Activated T-helper 2 cell treated with anti-CD3 and anti-CD28 coated beads, Interferon-gamma antibody, Interleukin-2, Interleukin-4, amounts not matched to agents 10 μg/mL and 5 μg/mL and 100 μg/mL, durations not matched to agents 14 hours and 24 hours and 36 hours (primary cell): Measurements from ENCODE around the gene SLC7A6. TPM values are rescaled to one million over a fixed set of nuclear protein-coding genes. Genes with fewer than 3 reads are reported as not detected.

Experiments
- DNase-seq: peaks from one replicate; pipeline ENCODE4 v3.0.0; 2021; ENCODE audit warnings: low spot score
- H3K27ac Mint-ChIP-seq: one replicate; pipeline ENCODE4 v1.8.0; 2021; ENCODE audit warnings: mixed read lengths
- H3K27me3 Mint-ChIP-seq: one replicate; pipeline ENCODE4 v1.8.0; 2021; ENCODE audit warnings: low read depth, mixed read lengths
- H3K36me3 Mint-ChIP-seq: one replicate; pipeline ENCODE4 v1.8.0; 2021; ENCODE audit warnings: low read depth, mixed read lengths
- H3K4me1 Mint-ChIP-seq: one replicate; pipeline ENCODE4 v1.8.0; 2021; ENCODE audit warnings: low read depth, mixed read lengths
- H3K4me3 Mint-ChIP-seq: one replicate; pipeline ENCODE4 v1.8.0; 2021; ENCODE audit warnings: low read depth, mild to moderate bottlenecking, moderate library complexity, mixed read lengths
- H3K9me3 Mint-ChIP-seq: one replicate; pipeline ENCODE4 v1.8.0; 2021; ENCODE audit warnings: mixed read lengths
- intact Hi-C: fragments of 100-400 bp; cut with micrococcal nuclease; formaldehyde crosslinking; loops from one replicate; pipeline ENCODE4 v1.15.1; 2023
- total RNA-seq: library from RNA; stranded (reverse); gene quantifications from 2 replicates; pipeline ENCODE4 v1.2.3, GENCODE V29; 2022

Gene SLC7A6
- total RNA-seq, 1 donor from 2014 or later: 107 TPM

- Mint-ChIP-seq H3K36me3 (peaks cover 36% of the 10 kb centered on the region), H3K4me1 (peaks cover 26% of the 10 kb centered on the region), H3K27ac (peak overlapping the region; percentile 87), H3K27me3 (no peaks in the 10 kb centered on the region), H3K9me3 (no peaks in the 10 kb centered on the region), H3K4me3 (peak overlapping the region; percentile 91)
- intact Hi-C loops: loop anchor here (1.0 to 10.0 kb wide), 4 partner anchors 9 to 226 kb away; partner anchors contain the start of genes NFATC3 and SLC7A6
- no peak for DNase-seq
These were observed 46.1 kb downstream of the SLC7A6 start for GRCh38 chr16:68310437-68310773.

- peaks cover 29% of the 10 kb centered on the region for H3K4me1 Mint-ChIP-seq
These were observed 46.6 kb downstream of the SLC7A6 start, which contains the start of the genes PRMT7 and SLC7A6OS for GRCh38 chr16:68310774-68311511. TSS of gene PRMT7 (plus strand) at chr16:68311019. CDS start at chr16:68315980, 4,961 bp downstream. TSS of gene SLC7A6OS (minus strand) at chr16:68310946. CDS start at chr16:68310926, 20 bp downstream.

GRCh38 chr16:68313116-68313515 lies 48.8 kb downstream of the SLC7A6 start:
- Mint-ChIP-seq H3K27me3 (no peaks in the 10 kb centered on the region), H3K4me3 (no peak overlapping the region), H3K27ac (no peak overlapping the region), H3K9me3 (no peaks in the 10 kb centered on the region), H3K36me3 (peaks cover 37% of the 10 kb centered on the region), H3K4me1 (peaks cover 25% of the 10 kb centered on the region)
- no peak for DNase-seq
- intact Hi-C loops: loop anchor here (10.0 kb wide), 1 partner anchor 228 kb away; the partner anchor contains the start of gene NFATC3

More at GRCh38 chr16:68310774-68311511, 46.6 kb downstream of the SLC7A6 start, which contains the start of the genes PRMT7 and SLC7A6OS:
- Mint-ChIP-seq H3K36me3 (peaks cover 36% of the 10 kb centered on the region), H3K27me3 (no peaks in the 10 kb centered on the region), H3K27ac (peak within 1 kb of the TSS; percentile 87), H3K4me3 (peak within 1 kb of the TSS; percentile 91), H3K9me3 (no peaks in the 10 kb centered on the region)
- peak; percentile 93 for DNase-seq
- intact Hi-C loops: loop anchor here (1.0 to 10.0 kb wide), 4 partner anchors 8 to 226 kb away; partner anchors contain the start of genes NFATC3 and SLC7A6

- Mint-ChIP-seq H3K36me3 (peaks cover 55% of the 10 kb centered on the region), H3K9me3 (no peaks in the 10 kb centered on the region), H3K4me3 (peak overlapping the region; percentile 49), H3K27ac (peak overlapping the region; percentile 87), H3K27me3 (no peaks in the 10 kb centered on the region), H3K4me1 (peaks cover 29% of the 10 kb centered on the region)
- DNase-seq: no peak
- intact Hi-C loops: loop anchor here (1.0 to 10.0 kb wide), 2 partner anchors 9 to 235 kb away; partner anchors contain the start of genes NFATC3 and SLC7A6OS
These were observed 55.0 kb downstream of the SLC7A6 start for GRCh38 chr16:68319185-68319908.

GRCh38 chr16:68324336-68324735 lies 60.0 kb downstream of the SLC7A6 start:
- H3K27ac Mint-ChIP-seq: no peak overlapping the region
- no peaks in the 10 kb centered on the region for H3K27me3 Mint-ChIP-seq
- no peaks in the 10 kb centered on the region for H3K9me3 Mint-ChIP-seq
- intact Hi-C loops: no loop called here
- peaks cover 53% of the 10 kb centered on the region for H3K36me3 Mint-ChIP-seq
- peaks cover 32% of the 10 kb centered on the region for H3K4me1 Mint-ChIP-seq
- no peak for DNase-seq
- H3K4me3 Mint-ChIP-seq: no peak overlapping the region

GRCh38 chr16:68324780-68325357 lies 60.5 kb downstream of the SLC7A6 start:
- Mint-ChIP-seq H3K4me3 (no peak overlapping the region), H3K9me3 (no peaks in the 10 kb centered on the region), H3K4me1 (peaks cover 29% of the 10 kb centered on the region), H3K27ac (no peak overlapping the region), H3K27me3 (no peaks in the 10 kb centered on the region), H3K36me3 (peaks cover 50% of the 10 kb centered on the region)
- DNase-seq: no peak
- intact Hi-C loops: no loop called here

GRCh38 chr16:68328151-68328859 lies 64.0 kb downstream of the SLC7A6 start:
- Mint-ChIP-seq H3K27me3 (no peaks in the 10 kb centered on the region), H3K27ac (peak overlapping the region; percentile 62), H3K9me3 (no peaks in the 10 kb centered on the region), H3K36me3 (peaks cover 53% of the 10 kb centered on the region), H3K4me3 (no peak overlapping the region), H3K4me1 (peaks cover 32% of the 10 kb centered on the region)
- intact Hi-C loops: loop anchor here (1.0 kb wide), 2 partner anchors 39 to 67 kb away; no protein-coding TSS in a partner anchor
- peak; percentile 73 for DNase-seq

- Mint-ChIP-seq H3K27ac (no peak overlapping the region), H3K4me3 (no peak overlapping the region), H3K4me1 (peaks cover 32% of the 10 kb centered on the region), H3K36me3 (peaks cover 49% of the 10 kb centered on the region), H3K27me3 (no peaks in the 10 kb centered on the region), H3K9me3 (no peaks in the 10 kb centered on the region)
- intact Hi-C loops: loop anchor here (1.0 kb wide), 2 partner anchors 40 to 68 kb away; no protein-coding TSS in a partner anchor
- DNase-seq: no peak
These were observed 64.6 kb downstream of the SLC7A6 start for GRCh38 chr16:68328860-68329390.

GRCh38 chr16:68331879-68332410 lies 67.6 kb downstream of the SLC7A6 start:
- Mint-ChIP-seq H3K27ac (peak overlapping the region; percentile 62), H3K9me3 (no peaks in the 10 kb centered on the region), H3K4me1 (peaks cover 26% of the 10 kb centered on the region), H3K27me3 (no peaks in the 10 kb centered on the region), H3K4me3 (peak overlapping the region; percentile 40), H3K36me3 (peaks cover 51% of the 10 kb centered on the region)
- DNase-seq: no peak
- intact Hi-C loops: no loop called here

GRCh38 chr16:68332411-68333121 lies 68.2 kb downstream of the SLC7A6 start:
- intact Hi-C loops: no loop called here
- Mint-ChIP-seq H3K36me3 (peaks cover 52% of the 10 kb centered on the region), H3K27me3 (no peaks in the 10 kb centered on the region), H3K27ac (peak overlapping the region; percentile 62), H3K9me3 (no peaks in the 10 kb centered on the region), H3K4me1 (peaks cover 22% of the 10 kb centered on the region), H3K4me3 (peak overlapping the region; percentile 40)
- DNase-seq: no peak

- intact Hi-C loops: no loop called here
- Mint-ChIP-seq H3K4me1 (peaks cover 12% of the 10 kb centered on the region), H3K36me3 (peaks cover 61% of the 10 kb centered on the region), H3K9me3 (no peaks in the 10 kb centered on the region), H3K27me3 (no peaks in the 10 kb centered on the region), H3K4me3 (no peak overlapping the region), H3K27ac (no peak overlapping the region)
- DNase-seq: no peak
These were observed 70.8 kb downstream of the SLC7A6 start for GRCh38 chr16:68335175-68335574.
